NCI-H1048 (cell line): ENCODE results near the gene MMP2.

Experiments used
- DNase-seq: peaks from one replicate; lab custom pipeline; 2025; lab: John Stamatoyannopoulos, UW

The MMP2 gene

GRCh38 chr16:55469821-55470532 lies 9.0 kb upstream of the MMP2 start:
- no peak for DNase-seq

DNA sequence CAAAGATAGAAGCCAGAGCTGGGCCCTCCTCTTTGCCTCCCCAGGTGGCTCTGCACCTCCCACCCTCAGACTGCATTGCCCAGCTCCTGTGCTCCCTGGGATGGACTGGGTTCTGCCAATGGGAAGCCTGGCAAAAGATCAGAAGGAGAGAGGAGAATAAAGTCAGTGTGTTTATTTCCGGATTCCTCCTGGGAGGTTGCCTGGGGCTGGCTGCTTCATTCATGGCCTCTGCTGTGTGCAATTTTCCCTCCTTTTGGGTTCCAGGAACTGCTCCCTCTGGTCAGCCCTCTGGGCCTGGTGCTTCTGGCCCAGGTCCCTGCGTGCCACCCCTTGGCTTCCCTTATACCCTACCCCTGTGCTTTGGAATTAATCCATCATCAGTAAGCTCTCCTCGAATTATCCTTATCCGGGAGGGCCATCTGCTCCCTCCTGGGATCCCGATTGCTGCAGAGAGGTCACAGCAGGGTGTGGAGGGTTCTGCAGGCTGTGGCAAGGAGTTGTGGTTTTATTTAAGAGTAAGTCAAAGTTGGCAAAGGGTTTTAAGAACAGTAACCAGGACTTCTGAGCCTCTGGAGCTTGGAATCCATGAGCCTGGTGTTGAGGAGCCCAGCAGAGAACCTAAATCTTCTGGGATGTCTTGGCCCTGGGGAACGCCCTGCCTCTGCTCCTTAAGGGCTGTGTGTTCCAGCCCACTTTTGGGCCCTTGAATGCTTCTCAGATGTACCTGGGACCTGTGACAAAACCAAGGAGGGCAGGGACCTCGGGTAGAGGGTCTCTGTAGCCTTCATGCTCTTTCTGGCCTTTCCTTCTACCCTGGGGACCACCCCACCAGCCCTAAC lies 8.2 kb upstream of the MMP2 start:
- no peak for DNase-seq

GRCh38 chr16:55471448-55472097 lies 7.4 kb upstream of the MMP2 start:
- DNase-seq: no peak

DNA sequence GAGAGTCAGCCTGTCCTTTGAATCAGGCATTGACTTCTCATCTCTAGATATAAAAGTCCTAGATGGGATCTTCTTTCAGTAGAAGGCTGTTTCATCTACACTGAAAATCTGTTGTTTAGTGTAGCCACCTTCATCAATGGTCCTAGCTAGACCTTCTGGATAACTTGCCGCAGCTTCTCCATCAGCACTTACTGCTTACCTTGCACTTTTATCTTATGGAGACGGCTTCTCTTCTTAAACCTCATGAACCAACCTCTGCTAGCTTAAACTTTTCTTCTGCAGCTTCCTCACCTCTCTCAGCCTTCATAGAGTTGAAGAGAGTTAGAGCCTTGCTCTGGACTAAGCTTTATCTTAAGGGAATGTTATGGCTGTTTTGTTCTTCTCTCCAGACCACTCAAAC lies 5.4 kb upstream of the MMP2 start:
- no peak for DNase-seq

DNA sequence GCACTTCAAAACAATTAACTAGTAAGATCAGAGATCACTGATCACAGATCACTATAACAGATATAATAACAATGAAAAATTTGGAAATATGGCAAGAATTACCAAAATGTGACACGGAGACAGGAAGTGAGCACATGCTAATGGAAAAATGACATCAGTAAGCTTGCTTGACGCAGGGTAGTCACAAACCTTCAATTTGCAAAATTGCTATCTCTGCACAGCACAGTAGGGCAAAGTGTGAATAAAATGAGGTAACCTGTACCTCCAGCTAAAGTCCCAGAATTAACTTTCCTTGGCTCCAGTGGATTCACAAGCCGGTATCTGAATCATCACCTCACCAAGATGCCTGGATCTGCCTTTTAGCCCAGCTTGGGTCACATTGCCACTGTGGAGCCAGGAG lies 4.2 kb upstream of the MMP2 start:
- no peak for DNase-seq

DNA sequence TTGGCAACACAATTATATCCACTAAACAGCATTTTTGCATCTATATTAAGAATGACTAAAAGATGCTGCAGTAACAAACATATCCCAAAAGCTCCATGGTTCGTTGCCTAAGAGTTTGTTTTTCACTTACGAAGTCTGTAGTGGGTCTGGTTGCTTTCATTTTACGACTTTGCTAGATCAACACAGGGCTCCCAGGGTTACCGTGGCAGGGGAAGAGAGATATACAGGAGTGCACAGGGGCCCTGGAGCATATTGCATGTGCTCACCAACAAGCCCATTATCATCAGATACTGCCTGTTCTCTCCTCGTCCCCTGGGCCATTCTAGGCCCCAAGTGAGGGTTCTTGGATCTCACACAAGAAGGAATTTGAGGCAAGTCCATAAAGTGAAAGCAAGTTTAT lies 3.1 kb upstream of the MMP2 start:
- no peak for DNase-seq

- no peak for DNase-seq
Measured at GRCh38 chr16:55476625-55477533, 2.1 kb upstream of the MMP2 start.

DNA sequence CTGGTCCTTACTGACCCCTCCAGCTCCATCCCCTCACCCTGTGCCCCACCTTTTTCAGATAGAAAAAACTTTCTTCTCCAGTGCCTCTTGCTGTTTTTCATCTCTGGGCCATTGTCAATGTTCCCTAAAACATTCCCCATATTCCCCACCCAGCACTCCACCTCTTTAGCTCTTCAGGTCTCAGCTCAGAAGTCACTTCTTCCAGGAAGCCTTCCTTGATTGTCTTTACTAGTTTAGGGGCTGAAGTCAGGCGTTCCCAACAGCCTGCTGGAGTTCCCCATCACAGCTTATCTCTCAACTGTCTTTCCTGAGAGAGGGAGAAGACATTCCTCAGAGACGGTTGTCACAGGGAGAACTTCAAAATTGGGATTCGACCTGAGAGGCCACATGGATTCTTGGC lies 1.3 kb upstream of the MMP2 start:
- no peak for DNase-seq

GRCh38 chr16:55479430-55480140 lies 587 bp downstream of the MMP2 start:
- DNase-seq: no peak

DNA sequence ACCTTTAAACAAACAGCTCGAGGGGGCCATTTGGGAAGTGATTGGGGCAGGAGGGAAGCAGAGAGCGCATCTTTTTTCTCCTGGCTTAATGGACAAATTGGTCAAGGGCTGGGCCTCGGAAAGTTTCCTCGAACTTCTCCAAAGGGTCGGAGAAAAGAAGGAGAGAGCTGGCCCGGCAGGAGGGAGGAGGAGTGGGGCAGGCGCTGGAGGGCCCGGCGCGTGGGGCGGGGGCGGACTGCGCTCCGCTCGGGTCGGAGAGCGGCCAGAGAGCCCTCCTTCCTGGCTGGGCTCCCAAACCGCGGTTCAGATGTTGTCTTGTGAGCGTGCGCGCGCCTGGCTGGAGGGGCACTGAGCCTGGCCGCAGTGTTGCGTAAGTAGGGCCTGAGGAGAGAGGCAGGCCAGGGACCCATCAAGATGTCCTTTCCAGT lies 1.2 kb downstream of the MMP2 start:
- DNase-seq: no peak

- no peak for DNase-seq
Measured at GRCh38 chr16:55481023-55481422, 2.0 kb downstream of the MMP2 start.

DNA sequence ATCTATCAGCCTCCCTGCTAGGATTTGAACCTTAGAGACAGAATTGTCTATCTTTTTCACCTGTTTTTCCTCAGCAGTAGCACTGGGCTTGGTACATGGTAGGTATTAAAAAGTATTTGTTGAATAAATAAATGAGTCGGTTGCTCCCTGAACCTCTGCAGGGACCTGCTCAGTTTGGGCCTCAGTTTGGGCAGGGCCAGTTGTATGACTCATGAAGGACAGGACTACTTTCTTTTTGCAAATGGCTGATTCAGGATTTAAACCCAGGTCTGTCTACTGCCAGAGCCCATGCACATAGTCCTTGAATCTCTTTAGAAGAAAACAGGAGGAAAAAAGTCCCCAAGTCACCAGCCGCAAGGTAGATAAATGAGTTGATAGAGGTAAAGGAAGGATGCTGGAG lies 3.1 kb downstream of the MMP2 start:
- DNase-seq: no peak

- no peak for DNase-seq
Measured at GRCh38 chr16:55487048-55487803, 8.2 kb downstream of the MMP2 start.

DNA sequence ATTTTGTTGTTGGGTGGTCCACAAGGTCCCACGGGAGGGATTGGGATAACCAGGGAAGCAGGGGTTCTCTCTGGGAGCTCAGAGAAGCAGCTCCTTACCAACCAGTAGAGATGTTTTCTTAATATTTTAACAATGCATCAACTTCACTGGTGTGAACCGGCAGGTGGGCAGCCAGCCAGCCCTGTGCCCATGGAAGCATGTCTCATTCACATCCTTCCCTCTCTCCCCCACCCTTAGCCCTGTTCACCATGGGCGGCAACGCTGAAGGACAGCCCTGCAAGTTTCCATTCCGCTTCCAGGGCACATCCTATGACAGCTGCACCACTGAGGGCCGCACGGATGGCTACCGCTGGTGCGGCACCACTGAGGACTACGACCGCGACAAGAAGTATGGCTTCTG lies 9.3 kb downstream of the MMP2 start:
- DNase-seq: no peak

GRCh38 chr16:55489119-55489955 lies 10.3 kb downstream of the MMP2 start:
- no peak for DNase-seq

- no peak for DNase-seq
Measured at GRCh38 chr16:55489956-55490265, 10.9 kb downstream of the MMP2 start.

GRCh38 chr16:55490301-55490700 lies 11.3 kb downstream of the MMP2 start:
- DNase-seq: no peak

- DNase-seq: no peak
Measured at GRCh38 chr16:55491691-55492090, 12.7 kb downstream of the MMP2 start.

DNA sequence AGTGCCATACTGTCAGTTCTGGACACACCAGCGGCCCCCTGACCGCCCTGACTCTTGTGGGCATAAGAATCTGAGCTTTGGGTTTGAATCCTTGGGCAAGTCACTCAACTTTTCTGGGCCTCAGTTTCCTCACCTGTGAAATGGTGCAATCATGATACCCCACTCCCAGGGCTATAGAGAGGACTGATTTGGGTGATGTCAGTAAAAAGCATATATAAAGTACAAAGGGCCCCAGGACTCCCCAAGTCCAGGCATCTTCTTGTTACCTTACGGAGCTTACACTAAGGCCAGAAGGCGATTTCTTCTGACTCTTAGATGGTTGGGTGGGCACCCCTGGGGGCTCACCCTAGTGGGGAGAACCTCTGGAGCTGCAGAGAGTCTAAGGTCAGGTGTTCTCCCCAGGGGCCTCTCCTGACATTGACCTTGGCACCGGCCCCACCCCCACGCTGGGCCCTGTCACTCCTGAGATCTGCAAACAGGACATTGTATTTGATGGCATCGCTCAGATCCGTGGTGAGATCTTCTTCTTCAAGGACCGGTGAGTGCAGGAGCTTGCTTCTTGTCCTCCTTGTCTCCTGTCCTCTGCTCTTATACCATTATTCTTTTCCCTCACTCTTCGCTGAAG lies 13.9 kb downstream of the MMP2 start:
- no peak for DNase-seq
